Thoracic aorta (tissue), 2 donors: ENCODE data around the gene BTF3. TPM values are rescaled to one million over a fixed set of nuclear protein-coding genes. Genes with fewer than 3 reads are reported as not detected.

ENCODE experiments used
- ATAC-seq: fragments of 150-250 bp; one replicate; pipeline ENCODE4 v1.8.0; 2017; ENCODE audit warnings: low read depth; ENCODE audit not compliant: insufficient number of reproducible peaks, low FRiP score
- DNase-seq: peaks from one replicate; pipeline ENCODE4 v3.0.0-alpha.2; 2020; ENCODE audit warnings: low spot score
- H3K27ac ChIP-seq, 2 donors: fragments of 200-600 bp; sonication (generic); 1 replicate in 1 of 2; 2 replicates in 1 of 2; pipeline ENCODE4 v1.5.1; 2016; ENCODE audit warnings: mild to moderate bottlenecking in 2 of 2, moderate library complexity in 2 of 2
- H3K27me3 ChIP-seq: fragments of 200-600 bp; sonication (generic); replicated peaks from 2 replicates; pipeline ENCODE4 v1.6.0; 2016; ENCODE audit warnings: mild to moderate bottlenecking; ENCODE audit not compliant: insufficient read depth
- H3K36me3 ChIP-seq: fragments of 200-600 bp; sonication (generic); one replicate; pipeline ENCODE4 v1.5.1; 2016
- H3K4me1 ChIP-seq, 2 donors: fragments of 200-600 bp; sonication (generic); 1 replicate in 1 of 2; 2 replicates in 1 of 2; pipeline versions ENCODE4 v1.5.1 to v1.6.0; 2016; ENCODE audit warnings: low read depth in 2 of 2, mild to moderate bottlenecking in 1 of 2; ENCODE audit not compliant: control insufficient read depth in 1 of 2
- H3K4me3 ChIP-seq: fragments of 200-600 bp; sonication (generic); 2 replicates; pipeline ENCODE4 v1.5.1; 2016; ENCODE audit warnings: mild to moderate bottlenecking
- H3K9me3 ChIP-seq: fragments of 200-600 bp; sonication (generic); 2 replicates; pipeline ENCODE4 v1.5.1; 2016
- CTCF ChIP-seq: fragments of 200-600 bp; sonication (generic); IDR thresholded peaks from one replicate; pipeline ENCODE4 v1.5.1; 2019; ENCODE audit warnings: antibody characterized with exemption
- total RNA-seq, 2 donors: library from RNA; depleted of rRNA; stranded (reverse); fragments of >200 nt; gene quantifications; one replicate each; pipeline versions ENCODE4 v1.1.0 to v1.2.3, GENCODE V29; 2016

Gene BTF3
- total RNA-seq, 2 donors from 2014 or later: 250 to 407 TPM

DNA sequence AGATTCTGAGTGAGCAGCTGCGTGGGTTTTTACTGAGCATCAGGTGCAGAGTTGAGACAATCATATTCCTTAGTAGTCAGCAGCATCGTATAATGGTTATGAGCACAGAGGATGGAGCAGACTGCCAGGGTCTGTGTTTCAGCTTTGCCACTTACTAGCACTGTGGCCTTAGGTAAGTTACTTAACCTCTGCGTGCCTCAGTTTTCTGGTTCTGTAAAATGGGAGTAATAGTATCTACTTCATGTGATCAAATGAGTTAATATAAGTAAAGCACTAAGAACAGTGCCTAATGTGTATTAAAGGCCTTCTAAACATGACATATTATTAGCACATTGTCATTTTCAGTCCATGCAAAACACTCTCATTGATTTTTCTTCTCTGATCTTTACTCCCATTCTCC is 4.8 kb upstream of the BTF3 start:
- Histone ChIP-seq H3K36me3 (no peaks in the 10 kb centered on the region), H3K4me3 (no peak overlapping the region), H3K27me3 (no peaks in the 10 kb centered on the region), H3K4me1 (peaks cover 6 to 11% of the 10 kb centered on the region in 2 donors), H3K27ac (no peak overlapping the region), H3K9me3 (no peaks in the 10 kb centered on the region)
- DNase-seq: no peak
- no peak for TF ChIP-seq CTCF
- ATAC-seq: no peak

- Histone ChIP-seq H3K27ac (no peak overlapping the region), H3K27me3 (no peaks in the 10 kb centered on the region)
- no peak for ATAC-seq
Observed at GRCh38 chr5:73494721-73495120, 3.5 kb upstream of the BTF3 start.

DNA sequence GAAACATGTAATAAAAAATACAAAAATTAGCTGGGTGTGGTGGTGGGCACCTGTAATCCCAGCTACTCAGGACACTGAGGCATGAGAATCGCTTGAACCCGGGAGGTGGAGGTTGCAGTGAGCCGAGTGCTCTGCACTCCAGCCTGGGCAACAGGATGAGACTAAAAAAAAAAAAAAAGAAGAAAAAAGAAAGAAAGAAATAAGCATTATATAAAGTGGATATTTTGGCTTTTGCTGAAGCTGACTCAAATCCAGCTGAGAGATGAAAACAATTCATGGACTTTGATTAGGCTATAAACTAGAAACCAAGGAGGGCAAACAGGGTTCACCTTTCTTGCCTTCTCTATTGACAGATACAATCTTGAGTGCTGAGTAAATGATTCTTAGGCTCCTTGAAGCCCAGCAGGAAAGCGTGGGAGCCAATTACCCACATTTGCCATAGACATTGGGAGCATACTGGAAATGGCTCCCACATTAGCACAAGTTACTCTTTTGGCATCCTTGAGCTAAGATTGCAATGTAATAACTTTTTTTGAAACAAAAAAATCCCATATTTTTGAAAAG is 2.4 kb upstream of the BTF3 start:
- H3K27me3 ChIP-seq: no peaks in the 10 kb centered on the region
- ATAC-seq (no peak), DNase-seq (no peak)
- H3K4me3 ChIP-seq: no peak overlapping the region
- no peak for TF ChIP-seq CTCF
- H3K9me3 ChIP-seq: no peaks in the 10 kb centered on the region
- peaks cover 22 to 29% of the 10 kb centered on the region in 2 donors for H3K4me1 ChIP-seq
- H3K27ac ChIP-seq: no peak overlapping the region
- no peaks in the 10 kb centered on the region for H3K36me3 ChIP-seq

More at GRCh38 chr5:73494721-73495120, 3.5 kb upstream of the BTF3 start:
- Histone ChIP-seq H3K36me3 (no peaks in the 10 kb centered on the region), H3K9me3 (no peaks in the 10 kb centered on the region), H3K4me1 (peaks cover 12 to 18% of the 10 kb centered on the region in 2 donors), H3K4me3 (no peak overlapping the region)
- no peak for TF ChIP-seq CTCF
- no peak for DNase-seq

- DNase-seq (no peak), ATAC-seq (no peak)
- Histone ChIP-seq H3K36me3 (no peaks in the 10 kb centered on the region), H3K9me3 (no peaks in the 10 kb centered on the region), H3K27me3 (no peaks in the 10 kb centered on the region), H3K4me1 (peaks cover 24 to 35% of the 10 kb centered on the region in 2 donors), H3K27ac (peak overlapping the region in 1 of 2 donors; percentile 93), H3K4me3 (peak overlapping the region; percentile 95)
- TF ChIP-seq CTCF: peak; percentile 17
Observed at GRCh38 chr5:73496984-73497457, 1.2 kb upstream of the BTF3 start.

- peak overlapping the region; percentile 93 to 97 for H3K27ac ChIP-seq
- DNase-seq (no peak), ATAC-seq (no peak)
- peak overlapping the region; percentile 95 for H3K4me3 ChIP-seq
- no peaks in the 10 kb centered on the region for H3K27me3 ChIP-seq
- peaks cover under 1% of the 10 kb centered on the region for H3K36me3 ChIP-seq
- no peak for TF ChIP-seq CTCF
- H3K4me1 ChIP-seq: peaks cover 24 to 35% of the 10 kb centered on the region in 2 donors
- H3K9me3 ChIP-seq: no peaks in the 10 kb centered on the region
Observed at GRCh38 chr5:73497497-73498056, 665 bp upstream of the BTF3 start.
